Peyer's patch (tissue), 4 donors: ENCODE data around the gene GCN1. TPM values are rescaled to one million over a fixed set of nuclear protein-coding genes. Genes with fewer than 3 reads are reported as not detected.

Experiments used
- DNase-seq, 3 donors: peaks; one replicate each; pipeline ENCODE4 v3.0.0-alpha.2; 2017 to 2019
- H3K27ac ChIP-seq, 4 donors: fragments of 200-600 bp; sonication (generic); one replicate each; pipeline ENCODE4 v1.5.1; 2016 to 2019
- H3K27me3 ChIP-seq, 2 donors: fragments of 200-600 bp; sonication (generic); one replicate each; pipeline ENCODE4 v1.5.1; 2019
- H3K36me3 ChIP-seq, 3 donors: fragments of 200-600 bp; sonication (generic); one replicate each; pipeline ENCODE4 v1.5.1; 2016 to 2019
- H3K4me1 ChIP-seq, 4 donors: fragments of 200-600 bp; sonication (generic); one replicate each; pipeline ENCODE4 v1.5.1; 2016 to 2019
- H3K4me3 ChIP-seq, 4 donors: fragments of 200-600 bp; sonication (generic); 1 replicate in 3 of 4; 2 replicates in 1 of 4; pipeline ENCODE4 v1.5.1; 2016 to 2019; ENCODE audit warnings: mild to moderate bottlenecking in 1 of 4
- H3K9me3 ChIP-seq, 4 donors: fragments of 200-600 bp; sonication (generic); one replicate each; pipeline ENCODE4 v1.5.1; 2016 to 2019; ENCODE audit warnings: mild to moderate bottlenecking in 1 of 4
- POLR2A ChIP-seq, 2 donors: fragments of 450-650 bp; IDR thresholded peaks; one replicate each; pipeline ENCODE4 v1.5.1; 2017; ENCODE audit warnings: antibody characterized with exemption in 2 of 2, mild to moderate bottlenecking in 2 of 2, moderate library complexity in 2 of 2
- total RNA-seq, 4 donors: library from RNA; depleted of rRNA; stranded (reverse); fragments of >200 nt; gene quantifications; one replicate each; pipeline ENCODE4 v1.1.0, GENCODE V29; 2016
- TF ChIP-seq, protein P1 (sequence below), 6 experiments: fragments of 450-650 bp in 4 of 6; fragments of 200-600 bp in 2 of 6; sonication (generic) in 1 of 6; IDR thresholded peaks; one replicate each; pipeline ENCODE4 v1.5.1; 2017 to 2019; ENCODE audit warnings: antibody characterized with exemption in 6 of 6, mild to moderate bottlenecking in 3 of 6, moderate library complexity in 1 of 6

Gene GCN1
- total RNA-seq, 4 donors from 2014 or later, result 64.1 to 171 (median 126) TPM

DNA sequence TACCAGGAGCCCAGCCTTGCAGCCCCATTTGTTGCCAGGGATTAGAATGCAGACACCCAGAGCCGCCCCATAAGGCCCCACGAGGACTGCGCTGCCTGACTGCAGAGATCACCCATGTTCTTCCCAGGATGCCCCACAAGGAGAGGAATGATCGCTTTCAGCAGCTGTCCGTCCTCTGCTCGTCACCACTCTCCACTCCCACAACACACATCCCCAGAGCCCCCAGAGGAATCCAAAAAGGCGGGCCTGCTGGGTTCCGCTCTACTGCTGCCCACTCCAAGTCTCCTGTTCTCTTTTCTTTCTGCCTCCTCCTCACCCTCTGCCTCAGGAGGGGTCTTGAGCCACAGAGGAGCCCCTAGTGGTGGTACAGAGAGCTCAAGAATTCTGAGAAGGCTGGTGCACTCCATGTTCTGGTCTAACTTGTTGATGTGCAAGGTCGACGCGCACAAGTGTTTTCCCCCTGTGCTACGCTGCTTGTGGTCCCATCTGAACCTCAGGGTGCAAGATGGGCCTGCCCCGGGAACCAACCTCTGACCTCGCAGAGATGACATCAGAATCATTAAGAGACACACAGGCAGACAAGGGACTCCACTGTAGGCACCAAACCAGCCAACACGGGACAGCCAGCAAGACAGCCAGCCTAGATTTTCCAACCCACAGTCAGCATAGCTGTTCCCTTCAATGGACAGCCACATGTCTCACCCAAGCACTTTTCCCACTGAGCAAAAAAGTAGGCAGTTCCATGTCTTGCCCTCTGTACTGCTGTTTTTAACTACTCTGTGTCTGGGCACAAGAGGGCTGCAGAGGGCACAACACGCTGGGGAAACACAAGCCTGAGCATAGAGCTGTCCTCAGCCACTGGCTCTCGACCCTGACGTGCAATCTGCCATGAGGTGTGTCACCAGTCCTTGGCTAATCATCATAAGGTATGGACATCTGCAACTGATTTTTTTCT lies 41.1 kb upstream of the GCN1 start:
- H3K27ac ChIP-seq, result peak overlapping the region; percentile 59 to 86 (median 75)
- H3K4me3 ChIP-seq, result no peak overlapping the region
- H3K4me1 ChIP-seq, result peaks cover 5 to 98% (median 12%) of the 10 kb centered on the region in 4 donors
- no peak for DNase-seq
- H3K36me3 ChIP-seq, result no peaks in the 10 kb centered on the region
- TF ChIP-seq, protein P1, sequence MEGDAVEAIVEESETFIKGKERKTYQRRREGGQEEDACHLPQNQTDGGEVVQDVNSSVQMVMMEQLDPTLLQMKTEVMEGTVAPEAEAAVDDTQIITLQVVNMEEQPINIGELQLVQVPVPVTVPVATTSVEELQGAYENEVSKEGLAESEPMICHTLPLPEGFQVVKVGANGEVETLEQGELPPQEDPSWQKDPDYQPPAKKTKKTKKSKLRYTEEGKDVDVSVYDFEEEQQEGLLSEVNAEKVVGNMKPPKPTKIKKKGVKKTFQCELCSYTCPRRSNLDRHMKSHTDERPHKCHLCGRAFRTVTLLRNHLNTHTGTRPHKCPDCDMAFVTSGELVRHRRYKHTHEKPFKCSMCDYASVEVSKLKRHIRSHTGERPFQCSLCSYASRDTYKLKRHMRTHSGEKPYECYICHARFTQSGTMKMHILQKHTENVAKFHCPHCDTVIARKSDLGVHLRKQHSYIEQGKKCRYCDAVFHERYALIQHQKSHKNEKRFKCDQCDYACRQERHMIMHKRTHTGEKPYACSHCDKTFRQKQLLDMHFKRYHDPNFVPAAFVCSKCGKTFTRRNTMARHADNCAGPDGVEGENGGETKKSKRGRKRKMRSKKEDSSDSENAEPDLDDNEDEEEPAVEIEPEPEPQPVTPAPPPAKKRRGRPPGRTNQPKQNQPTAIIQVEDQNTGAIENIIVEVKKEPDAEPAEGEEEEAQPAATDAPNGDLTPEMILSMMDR (IDR thresholded peaks at IDR 0.05), result no peak
- no peak for TF ChIP-seq POLR2A (IDR thresholded peaks at IDR 0.05)
- no peaks in the 10 kb centered on the region for H3K27me3 ChIP-seq
- H3K9me3 ChIP-seq, result no peaks in the 10 kb centered on the region

DNA sequence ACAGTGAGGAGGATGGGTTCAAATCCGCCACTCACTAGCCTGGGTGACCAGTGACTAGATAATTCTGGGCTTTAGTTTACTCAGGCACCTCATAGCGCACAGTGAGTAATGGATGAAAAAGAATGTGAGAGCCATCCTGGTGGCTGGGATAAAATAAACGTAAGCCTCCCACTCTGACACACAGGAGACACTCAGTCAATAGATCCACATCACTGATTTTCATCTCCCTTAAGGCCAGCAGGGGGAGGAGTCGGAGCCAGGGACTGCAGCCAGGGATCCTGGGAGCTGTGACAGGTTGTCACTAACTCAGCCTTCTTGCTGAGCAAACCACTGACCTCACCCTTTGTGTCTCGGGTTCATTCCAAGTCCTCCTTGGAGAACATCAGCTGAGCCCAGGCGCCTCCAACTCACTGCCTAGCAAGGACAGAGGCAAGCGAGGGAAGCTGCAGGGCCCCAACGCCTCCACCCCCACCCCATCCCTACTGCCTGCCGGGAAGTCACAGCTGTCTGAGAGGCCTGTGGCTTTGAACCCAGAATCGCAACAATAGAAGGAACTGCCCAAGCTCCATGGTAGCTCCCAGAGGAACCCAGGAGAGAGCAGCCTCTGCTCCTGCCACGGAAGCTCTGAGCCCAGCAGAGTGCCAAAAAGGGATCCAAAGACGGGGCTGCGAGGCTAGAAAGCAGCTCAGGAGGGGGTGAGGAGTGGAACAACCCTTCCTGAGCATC lies 40.3 kb upstream of the GCN1 start:
- Histone ChIP-seq H3K4me1 (peaks cover 5 to 100% (median 20%) of the 10 kb centered on the region in 4 donors), H3K9me3 (no peaks in the 10 kb centered on the region), H3K27ac (peak overlapping the region; percentile 59 to 86 (median 75)), H3K27me3 (no peaks in the 10 kb centered on the region), H3K36me3 (no peaks in the 10 kb centered on the region), H3K4me3 (no peak overlapping the region)
- TF ChIP-seq, protein P1 (IDR thresholded peaks at IDR 0.05), result peak in 4 of 6 experiments; percentile 23 to 72 (median 64)
- no peak for TF ChIP-seq POLR2A (IDR thresholded peaks at IDR 0.05)
- DNase-seq, result peak; percentile 32 to 88 (median 77)

DNA sequence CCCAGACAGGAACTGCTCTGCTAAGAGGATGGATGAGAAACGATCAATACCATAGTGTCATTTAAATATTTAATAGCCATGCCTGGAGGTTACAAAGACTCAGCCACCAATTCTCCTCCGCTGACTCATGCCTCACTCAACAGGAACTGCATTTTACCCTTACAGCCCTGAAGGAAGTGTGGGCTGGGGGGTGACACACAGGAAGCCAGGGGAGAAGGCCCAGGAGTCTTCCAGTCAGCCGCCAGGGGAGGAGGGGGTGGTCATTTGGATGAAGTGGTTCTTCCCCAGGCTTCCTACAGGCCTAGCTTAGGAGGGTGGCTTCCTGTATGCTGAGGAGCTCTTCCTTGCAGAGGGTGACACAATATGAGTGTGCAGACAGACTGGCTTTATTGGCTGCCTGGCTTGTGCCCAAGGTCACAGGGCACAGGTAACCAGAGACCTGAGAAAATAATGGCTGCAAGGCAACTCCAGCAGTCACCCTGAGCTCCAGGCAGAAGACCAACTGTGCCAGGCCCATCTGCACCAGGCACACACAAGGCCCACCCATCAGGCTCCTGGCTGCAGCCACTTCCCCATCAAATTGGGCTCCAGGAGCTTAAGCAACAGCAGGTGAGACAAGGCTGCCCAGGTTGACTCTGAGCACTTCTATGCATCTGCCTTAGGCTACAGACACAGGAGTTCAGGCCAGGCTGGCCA lies 36.9 kb upstream of the GCN1 start:
- no peak for TF ChIP-seq POLR2A (IDR thresholded peaks at IDR 0.05)
- TF ChIP-seq, protein P1 (IDR thresholded peaks at IDR 0.05), result peak in 2 of 6 experiments; percentile 17 to 32
- Histone ChIP-seq H3K4me3 (no peak overlapping the region), H3K27me3 (no peaks in the 10 kb centered on the region), H3K27ac (peak overlapping the region; percentile 50 to 86 (median 78)), H3K4me1 (peaks cover 23 to 100% (median 35%) of the 10 kb centered on the region in 4 donors), H3K36me3 (no peaks in the 10 kb centered on the region), H3K9me3 (no peaks in the 10 kb centered on the region)
- peak; percentile 28 to 79 (median 74) for DNase-seq

DNA sequence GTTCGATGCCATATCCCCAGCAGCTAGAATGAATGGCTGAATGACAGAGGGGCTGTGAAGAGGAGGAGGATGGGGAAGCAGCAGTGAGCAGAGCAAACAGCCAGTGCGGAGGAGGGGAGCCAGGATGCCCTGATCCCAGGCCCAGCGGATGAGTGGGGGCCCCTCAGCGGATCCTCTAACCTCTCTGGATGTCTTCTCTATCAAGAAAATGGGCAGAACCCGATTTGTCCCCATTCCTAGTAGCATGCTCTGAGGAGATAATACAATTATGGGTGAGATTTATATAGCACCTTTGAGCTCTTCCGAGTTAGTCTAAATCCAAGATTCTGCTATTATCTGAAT lies 36.4 kb upstream of the GCN1 start:
- no peaks in the 10 kb centered on the region for H3K36me3 ChIP-seq
- H3K27me3 ChIP-seq, result no peaks in the 10 kb centered on the region
- peak overlapping the region; percentile 50 to 86 (median 78) for H3K27ac ChIP-seq
- DNase-seq, result peak in 1 of 3 donors; percentile 49
- TF ChIP-seq POLR2A (IDR thresholded peaks at IDR 0.05), result no peak
- TF ChIP-seq, protein P1 (IDR thresholded peaks at IDR 0.05), result no peak
- peak overlapping the region in 1 of 4 donors; percentile 16 for H3K4me3 ChIP-seq
- no peaks in the 10 kb centered on the region for H3K9me3 ChIP-seq
- H3K4me1 ChIP-seq, result peaks cover 23 to 100% (median 37%) of the 10 kb centered on the region in 4 donors

GRCh38 chr12:120230326-120230973 lies 35.9 kb upstream of the GCN1 start:
- no peaks in the 10 kb centered on the region for H3K27me3 ChIP-seq
- DNase-seq, result peak; percentile 30 to 74 (median 53)
- no peaks in the 10 kb centered on the region for H3K9me3 ChIP-seq
- H3K4me3 ChIP-seq, result peak overlapping the region in 1 of 4 donors; percentile 16
- no peaks in the 10 kb centered on the region for H3K36me3 ChIP-seq
- no peak for TF ChIP-seq POLR2A (IDR thresholded peaks at IDR 0.05)
- TF ChIP-seq, protein P1 (IDR thresholded peaks at IDR 0.05), result no peak
- peak overlapping the region; percentile 50 to 86 (median 78) for H3K27ac ChIP-seq
- peaks cover 23 to 98% (median 38%) of the 10 kb centered on the region in 4 donors for H3K4me1 ChIP-seq
